Gastroesophageal sphincter (tissue), 3 donors: ENCODE measurements around the gene PLEKHN1.

Experiments
- CTCF ChIP-seq, 4 experiments: fragments of 200-600 bp in 2 of 4; fragments of 450-650 bp in 2 of 4; sonication (generic) in 1 of 4; IDR thresholded peaks; one replicate each; pipeline ENCODE4 v1.5.1; 2017 to 2019; ENCODE audit warnings: antibody characterized with exemption in 4 of 4, mild to moderate bottlenecking in 2 of 4, moderate library complexity in 2 of 4
- POLR2AphosphoS5 ChIP-seq: sonication (generic); formaldehyde crosslinking; IDR thresholded peaks from one replicate; pipeline ENCODE4 v1.6.1; 2017; ENCODE audit warnings: antibody characterized with exemption

GRCh38 chr1:1019122-1019999 is 53.1 kb downstream of the PLEKHN1 start:
- TF ChIP-seq CTCF (IDR thresholded peaks at IDR 0.05) (peak in 3 of 4 experiments; percentile 43 to 74 (median 44)), POLR2AphosphoS5 (no peak)
